Activated gamma-delta T cell treated with Interleukin-2 at 50 U/mL for 16 hours (primary cell): ENCODE results near the gene CNTN4.

Source experiments
- DNase-seq: peaks from one replicate; pipeline ENCODE4 v3.0.0-alpha.2; 2020

CNTN4 gene

GRCh38 chr3:2153547-2153946 lies 54.9 kb downstream of the CNTN4 start:
- DNase-seq = no peak

DNA sequence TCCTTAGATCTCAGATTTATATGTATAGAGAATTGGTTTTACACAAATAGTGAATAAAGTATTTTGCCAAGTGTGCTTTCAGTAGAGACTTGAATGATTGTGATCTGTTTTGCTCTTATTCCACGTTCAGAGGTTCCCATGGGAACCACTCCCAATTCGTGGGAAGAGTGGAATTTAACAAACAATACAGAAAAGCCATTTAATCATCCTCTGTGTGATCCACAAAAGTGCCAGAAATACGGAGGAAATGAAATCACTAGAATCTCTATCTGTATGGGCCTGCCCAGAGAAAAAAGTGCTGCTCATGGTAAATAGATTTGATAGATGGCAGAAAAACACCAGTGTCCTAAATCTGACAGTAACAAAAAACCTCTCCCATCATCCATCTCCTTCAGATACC lies 56.0 kb downstream of the CNTN4 start:
- DNase-seq = no peak

GRCh38 chr3:2156244-2156847 lies 57.7 kb downstream of the CNTN4 start:
- no peak for DNase-seq

DNA sequence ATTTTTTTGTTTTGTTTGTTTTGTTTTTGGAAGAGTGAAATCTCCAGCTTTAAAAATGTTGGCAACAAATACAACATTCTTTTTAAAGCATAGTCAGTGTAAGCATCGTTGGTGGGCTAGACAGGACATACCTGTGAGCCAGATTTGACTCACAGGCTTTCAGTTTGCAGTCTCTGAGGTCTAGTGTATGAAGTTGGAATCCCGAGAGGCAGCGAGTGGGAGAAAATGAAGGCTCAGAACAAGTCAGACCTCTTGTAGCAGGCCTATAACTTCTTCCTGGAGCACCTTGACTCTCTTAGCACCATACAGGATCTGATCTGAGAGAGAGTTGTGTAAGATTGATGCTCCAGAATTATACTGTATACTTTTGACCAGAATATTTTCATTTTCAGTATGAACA lies 60.2 kb downstream of the CNTN4 start:
- DNase-seq = no peak

DNA sequence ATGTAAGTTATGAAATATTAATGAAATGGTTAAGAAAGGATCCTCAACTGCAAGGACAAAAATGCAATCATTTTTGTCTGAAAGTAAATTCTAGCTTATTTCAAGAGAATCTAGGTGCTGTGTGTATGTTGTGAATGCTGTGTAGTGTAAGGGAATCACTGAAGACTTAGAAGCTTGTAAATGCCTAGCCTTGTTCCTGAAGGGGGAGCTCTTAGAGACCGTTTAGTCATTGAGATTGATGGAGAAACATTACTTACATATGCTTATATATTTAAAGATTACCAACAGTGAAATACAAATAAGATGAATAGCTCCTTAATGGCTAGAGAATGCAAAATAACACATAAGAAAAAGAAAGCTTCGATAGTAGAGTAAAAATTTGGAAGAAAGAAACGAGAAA lies 67.9 kb downstream of the CNTN4 start:
- no peak for DNase-seq

GRCh38 chr3:2172561-2173171 lies 74.0 kb downstream of the CNTN4 start:
- no peak for DNase-seq

DNA sequence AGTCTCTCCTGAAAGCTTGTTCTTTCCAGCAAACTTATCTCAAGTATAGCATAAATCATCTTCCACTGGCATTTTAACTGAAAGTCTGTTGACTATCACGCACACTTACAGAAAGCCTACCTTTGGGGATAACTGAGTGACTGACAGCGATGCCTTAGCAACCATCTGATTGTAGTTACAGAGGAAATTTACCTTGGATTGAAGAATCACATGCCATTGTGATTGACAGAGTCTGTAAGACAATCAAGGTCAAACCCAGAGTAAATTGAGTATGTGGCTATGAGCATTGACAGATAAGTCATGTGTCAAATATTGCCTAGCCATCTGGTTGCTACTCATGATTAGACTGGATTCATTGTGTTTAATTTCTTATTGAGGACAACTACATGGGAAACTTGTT lies 82.0 kb downstream of the CNTN4 start:
- DNase-seq = no peak

GRCh38 chr3:2198776-2199279 lies 100.2 kb downstream of the CNTN4 start:
- no peak for DNase-seq

DNA sequence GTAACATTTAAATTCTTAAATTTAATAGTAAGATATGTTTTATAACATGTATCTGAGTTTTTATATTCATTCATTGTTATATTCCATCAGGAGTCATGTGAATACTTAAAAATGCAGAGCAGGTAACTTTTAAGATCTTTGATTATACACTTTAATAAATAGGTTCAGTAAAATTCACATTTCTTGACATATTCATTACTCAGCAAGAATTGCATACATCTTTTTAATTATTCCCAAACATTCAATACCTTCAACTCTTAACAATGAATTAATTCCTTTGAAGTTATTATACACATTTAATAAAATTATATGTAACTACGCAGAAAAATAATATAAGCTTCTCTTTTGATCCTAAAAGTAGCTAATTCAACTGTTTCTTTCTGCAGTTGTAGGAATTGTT lies 105.4 kb downstream of the CNTN4 start:
- no peak for DNase-seq

DNA sequence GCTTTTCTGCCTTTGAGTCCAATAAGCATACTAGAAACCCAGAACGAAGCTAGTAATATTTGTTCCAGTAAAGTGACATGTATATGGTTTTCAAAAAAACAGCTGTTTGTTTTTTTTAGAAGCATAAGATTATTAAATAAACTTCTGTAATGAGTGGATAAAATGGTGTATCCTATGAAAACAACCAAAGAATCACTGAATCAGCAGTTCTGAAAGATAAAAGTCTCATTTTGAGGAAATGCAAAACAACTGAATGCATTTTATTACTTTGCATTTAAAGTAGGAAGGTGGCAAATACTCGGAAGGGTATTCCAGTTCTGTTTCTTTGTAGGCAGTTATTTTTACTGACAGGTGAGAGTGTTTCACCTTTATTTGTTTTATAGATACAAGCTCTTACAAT lies 107.0 kb downstream of the CNTN4 start:
- DNase-seq = no peak

- DNase-seq = no peak
Measured at GRCh38 chr3:2206536-2206935, 107.9 kb downstream of the CNTN4 start.

DNA sequence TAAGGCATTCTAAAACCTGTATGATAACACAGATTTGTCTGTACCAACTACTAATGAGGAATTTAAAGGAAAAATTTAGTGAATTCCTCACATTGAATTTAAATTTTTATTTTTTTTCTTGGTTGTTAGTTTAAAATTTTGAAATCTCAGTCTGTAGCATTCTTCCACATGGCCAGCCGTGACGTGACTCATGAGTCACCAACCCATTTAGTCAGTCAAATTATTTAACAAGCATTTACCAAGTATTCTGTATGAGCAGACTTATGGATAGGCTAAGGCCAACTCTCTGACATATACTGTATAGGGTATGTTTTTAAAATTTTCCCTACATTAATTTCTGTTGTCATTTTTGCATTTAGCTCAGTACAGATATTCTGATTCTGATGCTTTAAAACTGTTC lies 112.9 kb downstream of the CNTN4 start:
- DNase-seq = no peak

DNA sequence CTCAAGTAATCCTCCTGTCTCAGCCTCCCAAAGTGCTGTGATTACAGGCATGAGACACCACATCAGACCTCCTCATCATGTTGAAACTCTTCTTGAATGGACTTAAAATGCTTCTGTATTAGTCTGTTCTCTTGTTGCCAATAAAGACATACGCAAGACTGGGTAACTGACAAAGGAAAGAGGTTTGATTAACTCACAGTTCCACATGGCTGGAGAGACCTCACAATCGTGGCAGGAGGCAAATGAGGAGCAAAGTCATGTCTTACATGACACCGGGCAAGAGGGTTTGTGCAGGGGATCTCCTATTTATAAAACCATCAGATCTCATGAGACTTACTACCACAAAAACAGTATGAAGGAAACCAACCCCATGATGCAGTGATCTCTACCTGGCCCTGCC lies 113.5 kb downstream of the CNTN4 start:
- DNase-seq = no peak

DNA sequence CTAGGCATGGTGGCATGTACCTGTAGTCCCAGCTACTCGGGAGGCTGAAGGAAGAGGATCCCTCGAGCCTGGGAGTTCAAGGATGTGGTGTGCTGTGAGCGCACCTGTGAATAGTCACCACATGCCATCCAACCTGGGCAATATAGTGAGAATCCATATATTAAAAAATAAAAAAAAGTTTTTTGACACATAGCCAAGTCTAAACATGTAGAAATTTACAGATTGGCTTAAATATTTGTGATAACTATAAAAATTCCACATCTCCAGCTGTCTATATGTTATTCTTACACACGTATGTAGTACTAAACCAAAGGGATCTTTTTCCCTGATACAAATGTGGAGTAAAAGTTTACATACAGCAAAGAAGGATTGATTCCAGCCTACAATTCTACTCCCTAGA lies 119.7 kb downstream of the CNTN4 start:
- DNase-seq = no peak

DNA sequence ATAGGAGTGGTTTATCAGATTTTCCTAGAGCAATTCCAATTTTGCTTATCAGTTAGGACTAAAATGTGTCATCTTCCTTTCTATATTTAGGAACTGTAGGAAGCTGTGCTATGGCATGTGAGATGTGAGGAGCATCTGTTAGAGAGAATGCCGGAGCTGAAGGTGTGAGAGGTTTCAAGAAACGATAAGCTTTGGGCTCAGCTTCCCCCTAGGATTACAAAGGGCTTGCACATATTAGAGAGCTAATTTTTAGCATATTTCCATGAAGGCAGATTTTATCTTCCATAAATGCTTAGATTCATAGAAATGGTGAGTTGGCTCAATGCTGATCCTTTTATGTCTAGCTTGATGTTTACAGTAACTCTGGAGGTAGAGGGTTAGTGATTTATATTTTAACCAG lies 120.2 kb downstream of the CNTN4 start:
- no peak for DNase-seq

GRCh38 chr3:2236203-2236602 lies 137.5 kb downstream of the CNTN4 start:
- DNase-seq = no peak

GRCh38 chr3:2244137-2244536 lies 145.5 kb downstream of the CNTN4 start:
- DNase-seq = no peak

- no peak for DNase-seq
Measured at GRCh38 chr3:2246873-2247648, 148.4 kb downstream of the CNTN4 start.

DNA sequence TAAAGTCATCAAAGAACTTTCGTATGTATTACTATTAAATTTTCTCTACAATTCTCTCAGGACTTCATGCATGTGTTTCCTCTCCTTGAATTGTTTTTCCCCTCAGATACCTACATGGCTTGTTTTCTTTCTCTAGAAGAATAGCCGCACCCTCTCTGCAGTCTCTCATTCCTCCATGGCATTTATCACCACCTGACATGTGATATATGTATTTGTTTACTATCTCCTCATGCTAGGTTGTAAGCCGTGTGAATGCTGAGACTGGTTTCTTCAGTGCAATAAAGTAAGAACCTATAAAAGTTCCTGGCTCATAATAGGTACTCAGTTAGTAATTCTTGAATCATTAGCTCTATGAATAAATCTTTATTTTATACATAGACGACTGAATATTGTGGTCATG lies 149.2 kb downstream of the CNTN4 start:
- no peak for DNase-seq

GRCh38 chr3:2250783-2251182 lies 152.1 kb downstream of the CNTN4 start:
- DNase-seq = no peak

GRCh38 chr3:2261747-2262146 lies 163.1 kb downstream of the CNTN4 start:
- no peak for DNase-seq

GRCh38 chr3:2262204-2262603 lies 163.5 kb downstream of the CNTN4 start:
- DNase-seq = no peak

DNA sequence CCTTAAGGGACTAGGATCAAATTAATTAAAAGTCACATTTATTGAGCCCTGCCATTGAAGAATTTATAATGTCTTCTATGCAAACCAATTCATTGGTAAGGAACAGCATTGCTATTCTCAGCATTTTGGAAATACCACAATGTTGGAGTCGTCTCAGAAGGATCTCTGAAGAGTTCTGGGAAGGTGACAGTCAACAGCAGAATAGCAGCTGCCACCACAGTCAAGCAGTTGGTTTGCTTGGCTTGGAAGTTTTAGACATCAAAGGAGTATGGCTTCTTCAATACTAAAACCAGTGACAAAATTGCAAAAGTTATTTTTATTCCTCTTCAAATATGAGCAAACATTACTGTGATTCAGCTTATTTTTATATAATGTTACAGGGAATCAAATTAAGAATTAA lies 167.9 kb downstream of the CNTN4 start:
- DNase-seq = no peak

DNA sequence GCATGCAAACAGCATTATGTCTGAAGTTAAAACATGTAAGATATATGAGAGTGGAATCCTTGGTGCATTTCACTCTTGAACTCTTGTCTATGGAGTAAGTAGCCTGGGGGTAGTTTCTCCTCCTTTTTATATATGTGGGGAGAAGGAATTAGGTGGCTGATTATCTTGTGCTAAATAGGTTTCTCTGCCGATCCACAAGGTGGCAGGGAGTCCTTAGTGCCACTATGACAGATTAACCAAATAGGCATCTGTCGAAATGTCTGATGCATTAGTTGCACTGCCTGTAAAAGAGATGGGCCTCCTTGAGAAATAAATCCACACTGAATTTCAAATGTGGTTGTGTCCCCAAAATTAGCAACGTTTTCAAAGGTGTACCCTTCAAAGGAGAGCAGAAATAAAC lies 170.1 kb downstream of the CNTN4 start:
- DNase-seq = no peak
